Right cardiac atrium (tissue), 5 donors: ENCODE results near the gene TGFB2. TPM values are rescaled to one million over a fixed set of nuclear protein-coding genes. Genes with fewer than 3 reads are reported as not detected.

ENCODE experiments used
- ATAC-seq, 2 donors: fragments of 200-7000 bp; cut with Tn5 transposase; one replicate each; pipeline versions ENCODE4 v1.8.0 to v1.9.1; 2020; ENCODE audit warnings: moderate library complexity in 2 of 2, mild to moderate bottlenecking in 1 of 2
- DNase-seq, 3 donors: peaks; one replicate each; pipeline ENCODE4 v3.0.0-alpha.2; 2020
- H3K27ac ChIP-seq: one replicate; pipeline ENCODE4 v1.5.1; 2013; ENCODE audit warnings: mild to moderate bottlenecking, low read length, control low read depth, moderate library complexity
- H3K27me3 ChIP-seq: one replicate; pipeline ENCODE4 v1.6.1; 2013; ENCODE audit not compliant: control insufficient read depth, insufficient read depth
- H3K4me1 ChIP-seq: one replicate; pipeline ENCODE4 v1.6.1; 2013; ENCODE audit warnings: low read length; ENCODE audit not compliant: control insufficient read depth, insufficient read depth
- H3K4me3 ChIP-seq: one replicate; pipeline ENCODE4 v1.5.1; 2013; ENCODE audit warnings: low read length, control low read depth
- H3K9me3 ChIP-seq: one replicate; pipeline ENCODE4 v1.6.1; 2013; ENCODE audit warnings: low read length; ENCODE audit not compliant: control insufficient read depth
- WGBS: extraction: QIAGEN DNeasy Blood & Tissue Kit; methylation state at CpG from one replicate; pipeline ENCODE4 v1.1.7; 2013; 5-methylcytosine and 5-hydroxymethylcytosine counted together
- intact Hi-C, 4 donors: fragments of 100-400 bp; cut with DNase I; formaldehyde crosslinking; loops; one replicate each; pipeline versions ENCODE4 v1.11.0 to v1.14.0; 2022 to 2023
- polyA plus RNA-seq: library from polyadenylated mRNA; stranded (reverse); fragments of 200-250 nt; gene quantifications from one replicate; pipeline ENCODE4 v1.2.3, GENCODE V29; 2013
- total RNA-seq, 4 donors: library from RNA; stranded (reverse); fragmentation: NEBNext Ultra II Directional; extraction: Animal tissue kit (Norgen Biotek cat#: 25700); gene quantifications; one replicate each; pipeline ENCODE4 v1.2.1, GENCODE V29; 2021
- donor health status: healthy with polysubstance abuse.
- donor health status: DM: no; HTN: yes; CAD: no.
- donor health status: DM: no; HTN: no; CAD: no.
- donor health status: DM: no; HTN: yes; CAD: no; lungs with severe emphysema.
- donor health status: DM: yes; HTN: yes; CAD: no.

Gene TGFB2
- total and polyA plus RNA-seq, 5 donors, result 0.88 to 4.6 (median 3.6) TPM

GRCh38 chr1:218447010-218447689 is 102.0 kb downstream of the TGFB2 start:
- WGBS, result 65% methylated on average over 7 of the region's 7 CpGs
- ATAC-seq, result peak; percentile 61 to 91

GRCh38 chr1:218451415-218451814 is 106.3 kb downstream of the TGFB2 start:
- Histone ChIP-seq H3K27ac (no peak overlapping the region), H3K4me1 (no peaks in the 10 kb centered on the region), H3K9me3 (no peaks in the 10 kb centered on the region), H3K4me3 (no peak overlapping the region), H3K27me3 (no peaks in the 10 kb centered on the region)
- 66% methylated on average over 3 of the region's 3 CpGs for WGBS
- intact Hi-C loops, result no loop called here
- DNase-seq (no peak), ATAC-seq (no peak)

More at GRCh38 chr1:218447010-218447689, 102.0 kb downstream of the TGFB2 start:
- peak overlapping the region; percentile 67 for H3K27ac ChIP-seq
- intact Hi-C loops, result loop anchor here in 1 of 4 donors (10.0 kb wide), 1 partner anchor 82 kb away; no protein-coding TSS in a partner anchor
- no peaks in the 10 kb centered on the region for H3K4me1 ChIP-seq
- no peaks in the 10 kb centered on the region for H3K27me3 ChIP-seq
- DNase-seq, result peak; percentile 26 to 66 (median 27)
- no peak overlapping the region for H3K4me3 ChIP-seq
- H3K9me3 ChIP-seq, result no peaks in the 10 kb centered on the region

GRCh38 chr1:218454700-218455282 is 109.7 kb downstream of the TGFB2 start:
- no peak for ATAC-seq
- no peak for DNase-seq
- Histone ChIP-seq H3K27me3 (no peaks in the 10 kb centered on the region), H3K9me3 (no peaks in the 10 kb centered on the region), H3K4me1 (peaks cover 3% of the 10 kb centered on the region), H3K4me3 (no peak overlapping the region), H3K27ac (no peak overlapping the region)
- intact Hi-C loops, result no loop called here
- WGBS, result 88% methylated on average over 2 of the region's 2 CpGs

- no peaks in the 10 kb centered on the region for H3K27me3 ChIP-seq
- DNase-seq (no peak), ATAC-seq (no peak)
- peaks cover 9% of the 10 kb centered on the region for H3K4me1 ChIP-seq
- H3K9me3 ChIP-seq, result no peaks in the 10 kb centered on the region
- H3K27ac ChIP-seq, result no peak overlapping the region
- H3K4me3 ChIP-seq, result no peak overlapping the region
- intact Hi-C loops, result no loop called here
- WGBS, result 96% methylated on average over 3 of the region's 3 CpGs
Observed at GRCh38 chr1:218456444-218456843, 111.3 kb downstream of the TGFB2 start.

GRCh38 chr1:218459450-218459849 is 114.3 kb downstream of the TGFB2 start:
- peaks cover 10% of the 10 kb centered on the region for H3K4me1 ChIP-seq
- DNase-seq, result peak; percentile 66 to 83 (median 79)
- WGBS, result 38% methylated on average over 8 of the region's 8 CpGs

GRCh38 chr1:218459878-218460711 is 115.0 kb downstream of the TGFB2 start:
- ATAC-seq, result peak; percentile 90 to 91
- peaks cover 10% of the 10 kb centered on the region for H3K4me1 ChIP-seq
- peak overlapping the region; percentile 90 for H3K27ac ChIP-seq
- WGBS, result 12% methylated on average over 6 of the region's 6 CpGs
- intact Hi-C loops, result no loop called here
- no peaks in the 10 kb centered on the region for H3K27me3 ChIP-seq
- peak in 2 of 3 donors; percentile 20 to 57 for DNase-seq
- H3K4me3 ChIP-seq, result no peak overlapping the region
- H3K9me3 ChIP-seq, result no peaks in the 10 kb centered on the region

More at GRCh38 chr1:218459450-218459849, 114.3 kb downstream of the TGFB2 start:
- no peaks in the 10 kb centered on the region for H3K9me3 ChIP-seq
- H3K27ac ChIP-seq, result peak overlapping the region; percentile 90
- H3K27me3 ChIP-seq, result no peaks in the 10 kb centered on the region
- ATAC-seq, result peak; percentile 70 to 91
- H3K4me3 ChIP-seq, result no peak overlapping the region
- intact Hi-C loops, result no loop called here

DNA sequence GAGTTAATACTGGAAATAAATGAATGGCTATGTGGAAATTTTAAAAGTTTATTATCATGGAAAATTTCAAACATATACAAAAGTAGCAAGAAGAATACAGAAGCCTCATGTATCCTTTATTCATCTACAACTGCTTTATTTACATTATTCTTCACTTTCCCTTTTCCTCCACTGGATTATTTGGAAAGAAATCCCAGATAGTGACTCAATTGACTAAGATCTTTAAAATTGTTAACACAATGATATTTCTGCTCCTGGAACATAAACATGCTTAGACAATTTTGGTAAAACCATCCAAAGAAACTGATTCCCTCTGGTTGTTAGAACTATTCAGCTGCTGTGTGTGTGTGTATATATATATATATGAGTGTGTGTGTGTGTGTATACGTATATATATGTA is 116.2 kb downstream of the TGFB2 start:
- no peaks in the 10 kb centered on the region for H3K9me3 ChIP-seq
- intact Hi-C loops, result no loop called here
- H3K4me1 ChIP-seq, result peaks cover 10% of the 10 kb centered on the region
- H3K4me3 ChIP-seq, result no peak overlapping the region
- H3K27ac ChIP-seq, result no peak overlapping the region
- 85% methylated on average over 1 of the region's 1 CpG for WGBS
- no peaks in the 10 kb centered on the region for H3K27me3 ChIP-seq
- no peak for ATAC-seq
- DNase-seq, result no peak

- peaks cover 10% of the 10 kb centered on the region for H3K4me1 ChIP-seq
- H3K27me3 ChIP-seq, result no peaks in the 10 kb centered on the region
- 75% methylated on average over 4 of the region's 4 CpGs for WGBS
- no peaks in the 10 kb centered on the region for H3K9me3 ChIP-seq
- DNase-seq (no peak), ATAC-seq (no peak)
- intact Hi-C loops, result no loop called here
- H3K4me3 ChIP-seq, result no peak overlapping the region
- H3K27ac ChIP-seq, result no peak overlapping the region
Observed at GRCh38 chr1:218462116-218462515, 117.0 kb downstream of the TGFB2 start.

- ATAC-seq (no peak), DNase-seq (no peak)
- Histone ChIP-seq H3K27me3 (no peaks in the 10 kb centered on the region), H3K4me1 (peaks cover 10% of the 10 kb centered on the region), H3K9me3 (no peaks in the 10 kb centered on the region), H3K4me3 (no peak overlapping the region), H3K27ac (no peak overlapping the region)
- 20% methylated on average over 2 of the region's 2 CpGs for WGBS
- intact Hi-C loops, result no loop called here
Observed at GRCh38 chr1:218462587-218462986, 117.5 kb downstream of the TGFB2 start.

GRCh38 chr1:218463194-218464156 is 118.3 kb downstream of the TGFB2 start:
- WGBS, result 39% methylated on average over 14 of the region's 14 CpGs
- Histone ChIP-seq H3K27me3 (no peaks in the 10 kb centered on the region), H3K27ac (peak overlapping the region; percentile 97), H3K9me3 (no peaks in the 10 kb centered on the region), H3K4me3 (peak overlapping the region; percentile 30), H3K4me1 (peaks cover 10% of the 10 kb centered on the region)
- intact Hi-C loops, result no loop called here
- peak; percentile 72 to 75 for ATAC-seq
- peak; percentile 74 to 88 (median 86) for DNase-seq
